Measurements from ENCODE around the gene SLC38A9. TPM values are rescaled to one million over a fixed set of nuclear protein-coding genes. Genes with fewer than 3 reads are reported as not detected.

Gene SLC38A9
- polyA plus RNA-seq, 1 donor (not counting 4 experiments of a cell fraction or from before 2014, with no cell fraction given) = 43.3 TPM

DNA sequence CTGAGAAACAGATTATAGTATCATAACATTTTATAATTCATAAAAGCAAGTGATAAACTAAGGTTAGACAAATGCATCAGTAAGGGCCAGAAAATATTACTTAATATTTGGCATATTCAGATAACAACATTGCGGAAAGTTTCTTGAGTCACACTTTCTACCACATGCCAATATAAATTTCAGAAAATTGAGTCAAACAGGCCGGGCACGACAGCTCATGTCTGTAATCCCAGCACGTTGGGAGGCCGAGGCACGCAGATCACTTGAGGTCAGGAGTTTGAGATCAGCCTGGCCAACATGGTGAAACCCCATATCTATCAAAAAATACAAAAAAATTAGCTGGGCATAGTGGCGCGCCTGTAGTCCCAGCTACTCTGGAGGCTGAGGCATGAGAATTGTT lies 47.1 kb downstream of the SLC38A9 start:
- TF ChIP-seq, protein P1, sequence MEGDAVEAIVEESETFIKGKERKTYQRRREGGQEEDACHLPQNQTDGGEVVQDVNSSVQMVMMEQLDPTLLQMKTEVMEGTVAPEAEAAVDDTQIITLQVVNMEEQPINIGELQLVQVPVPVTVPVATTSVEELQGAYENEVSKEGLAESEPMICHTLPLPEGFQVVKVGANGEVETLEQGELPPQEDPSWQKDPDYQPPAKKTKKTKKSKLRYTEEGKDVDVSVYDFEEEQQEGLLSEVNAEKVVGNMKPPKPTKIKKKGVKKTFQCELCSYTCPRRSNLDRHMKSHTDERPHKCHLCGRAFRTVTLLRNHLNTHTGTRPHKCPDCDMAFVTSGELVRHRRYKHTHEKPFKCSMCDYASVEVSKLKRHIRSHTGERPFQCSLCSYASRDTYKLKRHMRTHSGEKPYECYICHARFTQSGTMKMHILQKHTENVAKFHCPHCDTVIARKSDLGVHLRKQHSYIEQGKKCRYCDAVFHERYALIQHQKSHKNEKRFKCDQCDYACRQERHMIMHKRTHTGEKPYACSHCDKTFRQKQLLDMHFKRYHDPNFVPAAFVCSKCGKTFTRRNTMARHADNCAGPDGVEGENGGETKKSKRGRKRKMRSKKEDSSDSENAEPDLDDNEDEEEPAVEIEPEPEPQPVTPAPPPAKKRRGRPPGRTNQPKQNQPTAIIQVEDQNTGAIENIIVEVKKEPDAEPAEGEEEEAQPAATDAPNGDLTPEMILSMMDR (optimal IDR thresholded peaks at IDR 0.05 in 1 of 3, IDR thresholded peaks at IDR 0.05 in 1 of 3, conservative IDR thresholded peaks at IDR 0.05 in 1 of 3; ENCODE audit: extremely low read depth in 1 of 3, insufficient read depth in 2 of 3, low read length in 3 of 3) = no peak
- Histone ChIP-seq H4K20me1 (ENCODE audit: control insufficient read depth, extremely low read depth, insufficient read depth, low read length) (no peaks in the 10 kb centered on the region), H3K79me2 (ENCODE audit: control insufficient read depth, insufficient read depth, low read length) (no peaks in the 10 kb centered on the region), H3K27ac (ENCODE audit: control insufficient read depth, insufficient read depth, low read length) (no peak overlapping the region), H3K36me3 (ENCODE audit: control insufficient read depth in 2 of 2, extremely low read depth in 1 of 2, insufficient read depth in 2 of 2, low read length in 2 of 2) (no peaks in the 10 kb centered on the region), H3K4me3 (ENCODE audit: control insufficient read depth in 2 of 3, extremely low read depth in 1 of 3, insufficient read depth in 2 of 3, low read depth in 1 of 3, low read length in 3 of 3) (no peak overlapping the region), H3K9me3 (ENCODE audit: control insufficient read depth, low read depth, low read length) (no peaks in the 10 kb centered on the region), H3K4me2 (ENCODE audit: control insufficient read depth, extremely low read depth, insufficient read depth, low read depth, low read length) (no peak overlapping the region), H3K4me1 (ENCODE audit: control insufficient read depth, extremely low read depth, insufficient read depth, low read length) (peaks cover 10% of the 10 kb centered on the region), H3K27me3 (ENCODE audit: control insufficient read depth, extremely low read depth, insufficient read depth, low read length) (no peaks in the 10 kb centered on the region), H3K9ac (ENCODE audit: control insufficient read depth, extremely low read depth, insufficient read depth, low read length) (no peak overlapping the region), H3K9me1 (ENCODE audit: control insufficient read depth, extremely low read depth, insufficient read depth, low read length) (no peaks in the 10 kb centered on the region), H2AFZ (ENCODE audit: control insufficient read depth, low read length) (no peak overlapping the region)
- dilution Hi-C loops (cut with MboI; ENCODE audit: extremely low pct_ligation_motif_present, low sequenced_read_pairs) = no loop called here
- DNase-seq (ENCODE audit: low read depth, low spot score) = no peak
- no peak for FAIRE-seq

DNA sequence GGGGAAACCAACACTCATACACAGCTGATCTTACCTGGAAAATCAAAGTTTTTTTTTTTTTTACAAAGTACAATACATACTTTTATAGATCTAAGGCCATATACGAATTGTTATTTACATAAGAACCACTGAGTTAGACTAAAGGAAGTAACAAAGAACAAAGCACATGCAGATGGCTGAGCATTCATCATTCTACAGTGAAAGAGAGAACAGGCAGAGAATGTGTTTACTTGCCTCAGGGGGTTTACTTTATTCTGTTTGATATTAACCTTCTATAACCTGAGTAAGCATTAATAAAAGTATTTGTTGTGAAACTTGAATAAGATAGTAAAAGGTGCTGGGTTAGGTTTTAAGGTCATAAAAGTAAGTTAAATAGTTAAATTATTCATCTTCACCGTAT lies 54.7 kb downstream of the SLC38A9 start:
- Histone ChIP-seq H3K27ac (ENCODE audit: control insufficient read depth, insufficient read depth, low read length) (no peak overlapping the region), H4K20me1 (ENCODE audit: control insufficient read depth, extremely low read depth, insufficient read depth, low read length) (no peaks in the 10 kb centered on the region), H2AFZ (ENCODE audit: control insufficient read depth, low read length) (no peak overlapping the region), H3K9me1 (ENCODE audit: control insufficient read depth, extremely low read depth, insufficient read depth, low read length) (no peaks in the 10 kb centered on the region), H3K79me2 (ENCODE audit: control insufficient read depth, insufficient read depth, low read length) (no peaks in the 10 kb centered on the region), H3K36me3 (ENCODE audit: control insufficient read depth in 2 of 2, extremely low read depth in 1 of 2, insufficient read depth in 2 of 2, low read length in 2 of 2) (peaks cover 0 to 1% of the 10 kb centered on the region in 2 experiments), H3K4me1 (ENCODE audit: control insufficient read depth, extremely low read depth, insufficient read depth, low read length) (no peaks in the 10 kb centered on the region), H3K4me2 (ENCODE audit: control insufficient read depth, extremely low read depth, insufficient read depth, low read depth, low read length) (no peak overlapping the region), H3K27me3 (ENCODE audit: control insufficient read depth, extremely low read depth, insufficient read depth, low read length) (no peaks in the 10 kb centered on the region), H3K9ac (ENCODE audit: control insufficient read depth, extremely low read depth, insufficient read depth, low read length) (no peak overlapping the region), H3K4me3 (ENCODE audit: control insufficient read depth in 2 of 3, extremely low read depth in 1 of 3, insufficient read depth in 2 of 3, low read depth in 1 of 3, low read length in 3 of 3) (no peak overlapping the region), H3K9me3 (ENCODE audit: control insufficient read depth, low read depth, low read length) (no peaks in the 10 kb centered on the region)
- dilution Hi-C loops (cut with MboI; ENCODE audit: extremely low pct_ligation_motif_present, low sequenced_read_pairs) = no loop called here
- TF ChIP-seq EZH2 (IDR thresholded peaks at IDR 0.05; ENCODE audit: low read length) = no peak
- TF ChIP-seq, protein P1 (optimal IDR thresholded peaks at IDR 0.05 in 1 of 3, IDR thresholded peaks at IDR 0.05 in 1 of 3, conservative IDR thresholded peaks at IDR 0.05 in 1 of 3; ENCODE audit: extremely low read depth in 1 of 3, insufficient read depth in 2 of 3, low read length in 3 of 3) = no peak
- DNase-seq (ENCODE audit: low read depth, low spot score) = no peak
- FAIRE-seq = no peak

Measured in keratinocyte (primary cell).